DMS153 treated with DMSO at 0.1 percent for 48 hours (cell line): ENCODE measurements around the gene OTUD3.
A peak's percentile ranks its signal among the peaks of the same experiment; 100 is the strongest.
"Not testable (repeated sequence)": the region's sequence is repeated elsewhere in the genome, so short reads cannot be mapped to it uniquely, and the experiment has no call there.

Experiments used
- DNase-seq: peaks from one replicate; lab custom pipeline; 2025; ENCODE audit not compliant: unreplicated experiment; lab: John Stamatoyannopoulos, UW

Gene OTUD3

DNA sequence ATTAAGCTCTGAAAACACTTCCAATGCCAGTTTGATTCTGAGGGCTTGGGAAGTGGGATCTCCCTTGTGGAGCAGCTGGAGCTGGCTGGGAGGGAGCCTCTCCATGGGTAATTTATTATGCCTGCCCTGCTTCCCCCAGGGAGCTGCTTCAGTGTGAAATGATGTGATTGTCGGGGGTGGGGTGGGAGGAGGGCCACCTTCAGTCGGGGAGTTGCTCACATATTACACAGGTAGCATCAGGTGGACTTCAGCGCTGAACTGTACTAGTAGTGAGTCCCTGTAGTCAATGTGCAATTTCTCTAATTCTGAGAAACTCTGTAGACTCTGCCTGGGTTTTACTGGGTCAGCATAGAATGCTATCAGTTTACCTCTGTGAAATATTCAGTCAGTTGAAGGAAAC lies 28.5 kb downstream of the OTUD3 start:
- no peak for DNase-seq

DNA sequence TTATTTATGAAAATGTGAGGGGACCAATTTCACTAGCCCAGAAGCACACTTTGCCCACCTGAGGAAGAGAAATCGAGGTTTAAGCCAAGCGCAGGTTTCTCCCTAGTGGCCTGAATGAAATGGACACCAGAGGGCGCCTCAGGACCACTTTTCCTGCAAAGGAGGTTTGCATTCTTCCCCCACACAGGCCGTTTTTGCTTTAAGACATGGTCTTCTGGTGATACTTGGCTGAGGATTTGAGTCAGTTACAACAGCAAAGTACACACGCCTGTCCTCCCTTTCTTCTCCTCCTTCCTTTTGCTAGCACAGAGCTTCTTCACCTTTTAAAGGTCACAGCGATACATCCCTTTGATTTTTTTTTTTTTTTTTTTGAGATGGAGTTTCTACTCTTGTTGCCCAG lies 35.9 kb downstream of the OTUD3 start:
- peak; percentile 39 for DNase-seq

DNA sequence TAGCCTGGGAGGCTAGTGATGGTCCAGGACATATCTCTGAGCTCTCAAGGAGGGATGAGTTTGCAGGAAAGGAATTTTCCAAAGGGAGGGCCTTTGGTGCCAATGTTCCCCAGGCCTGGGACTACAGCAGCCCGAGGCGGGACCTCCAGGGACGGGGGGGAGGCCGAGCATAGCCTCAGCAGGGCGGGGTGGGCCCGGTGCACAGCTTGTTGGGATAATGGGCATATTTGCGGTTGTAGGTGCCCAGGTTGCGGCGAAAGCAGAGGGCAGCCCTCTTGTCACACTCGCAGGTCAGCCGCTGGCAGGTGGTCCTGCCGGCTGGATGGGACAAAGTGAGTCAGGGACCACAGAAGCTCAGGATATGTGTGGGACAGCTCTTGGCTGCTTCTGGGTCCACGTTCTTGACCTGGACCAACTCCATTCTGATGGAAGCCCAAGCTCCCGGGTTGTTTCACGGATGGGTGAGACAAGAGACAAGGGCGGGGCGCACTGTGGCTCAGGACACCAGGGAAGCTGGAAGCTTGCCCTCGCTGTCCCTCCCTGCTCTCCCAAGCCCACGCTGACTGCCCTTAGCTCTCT lies 38.0 kb downstream of the OTUD3 start:
- DNase-seq, result no peak

DNA sequence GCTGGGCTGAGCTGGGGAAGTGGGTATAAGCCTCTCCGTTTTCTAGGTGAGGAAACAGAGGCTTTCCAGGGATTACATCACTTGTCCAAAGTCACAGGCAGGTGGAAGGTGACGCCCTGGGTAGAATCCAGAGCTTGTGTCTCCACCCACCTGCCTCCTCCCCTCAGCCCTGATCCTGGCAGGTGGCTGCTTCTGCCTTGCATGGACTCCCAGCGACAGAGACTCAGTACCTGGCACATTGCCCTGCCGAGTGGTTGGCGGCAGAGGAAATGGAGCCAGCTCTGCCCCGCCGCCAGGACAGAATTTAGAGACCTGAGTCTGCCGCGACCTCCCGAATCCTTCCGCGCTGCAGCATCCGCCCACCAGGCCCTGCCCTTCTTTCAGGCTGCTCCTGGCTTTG lies 39.1 kb downstream of the OTUD3 start:
- peak; percentile 80 for DNase-seq

DNA sequence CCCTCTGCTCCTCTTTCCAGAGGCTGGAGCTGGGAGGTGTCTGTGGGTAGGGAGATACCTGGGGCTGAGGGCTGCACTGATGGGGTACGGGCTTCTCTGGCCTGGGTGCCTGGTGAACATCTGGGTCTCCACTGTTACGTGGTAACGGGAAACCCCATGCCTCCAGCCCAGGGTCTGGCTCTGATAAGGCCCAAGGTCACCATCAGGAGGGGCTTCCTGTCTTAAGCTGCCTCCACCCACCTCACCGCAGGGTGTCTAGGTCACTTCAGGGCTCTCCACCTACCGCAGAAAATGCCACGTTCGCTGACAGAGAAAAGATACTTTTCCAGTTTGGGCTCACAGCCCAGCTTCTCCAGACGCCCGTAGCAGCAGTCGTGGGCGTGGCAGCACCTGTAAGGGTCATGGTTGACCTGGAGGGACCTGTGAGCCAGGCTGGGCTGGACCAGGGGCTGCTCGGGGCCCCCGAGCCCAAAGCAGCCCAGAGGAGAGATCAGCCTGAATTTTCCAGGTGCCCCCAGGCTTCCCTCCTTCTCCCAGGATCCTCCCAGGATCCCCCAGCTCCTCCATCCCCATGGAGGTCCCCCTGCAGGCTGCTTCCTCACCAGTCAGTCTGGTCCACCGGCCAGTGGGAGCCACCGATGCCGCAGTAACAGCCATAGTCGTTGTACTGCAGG lies 40.0 kb downstream of the OTUD3 start:
- no peak for DNase-seq

DNA sequence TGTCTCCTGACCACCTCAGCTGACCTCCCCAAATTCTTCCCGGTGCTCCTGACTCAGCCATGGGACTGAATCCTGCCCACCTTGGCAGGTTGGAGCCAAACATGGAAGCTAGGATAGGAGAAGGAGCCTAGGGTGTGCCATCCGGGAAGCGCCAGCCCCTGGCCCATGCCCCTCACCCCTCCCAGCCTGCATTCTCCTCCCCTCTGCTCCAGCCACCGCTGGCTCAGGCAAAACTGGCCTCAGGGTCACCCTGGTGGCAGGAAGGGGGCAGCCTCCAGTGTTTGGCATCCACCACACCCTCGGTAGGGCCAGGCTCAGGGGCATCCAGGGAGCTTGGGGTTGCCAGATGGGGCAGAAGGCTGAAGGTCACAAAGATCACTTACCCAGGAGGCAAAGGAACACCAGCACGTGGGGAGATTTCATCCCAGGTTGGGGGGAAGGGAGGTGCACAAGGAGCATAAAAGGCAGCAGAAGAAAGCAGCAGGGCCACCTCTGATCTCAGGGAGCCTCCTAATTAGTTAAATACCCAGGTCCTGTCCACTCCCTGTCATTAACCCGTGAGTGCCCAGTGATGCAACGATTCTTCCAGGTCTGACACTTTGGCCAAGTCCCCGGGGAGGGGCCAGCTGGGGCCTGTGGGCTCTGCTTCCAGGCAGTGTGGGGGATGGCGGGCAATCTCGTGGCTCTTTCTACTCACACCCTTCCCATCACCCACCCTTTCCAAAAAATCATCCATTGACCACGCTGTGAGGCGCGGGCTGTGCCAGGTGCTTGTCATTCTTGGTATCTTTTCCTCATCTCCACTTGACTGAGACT lies 41.1 kb downstream of the OTUD3 start, which contains the start of gene PLA2G2E:
TSS of gene PLA2G2E (minus strand) at position 481 of the 816 bp plus-strand sequence. CDS start at position 423, 58 bp downstream.
- DNase-seq, result no peak

GRCh38 chr1:19923953-19924346 lies 41.8 kb downstream of the OTUD3 start:
- DNase-seq, result no peak

GRCh38 chr1:19925342-19926070 lies 43.3 kb downstream of the OTUD3 start:
- no peak for DNase-seq

DNA sequence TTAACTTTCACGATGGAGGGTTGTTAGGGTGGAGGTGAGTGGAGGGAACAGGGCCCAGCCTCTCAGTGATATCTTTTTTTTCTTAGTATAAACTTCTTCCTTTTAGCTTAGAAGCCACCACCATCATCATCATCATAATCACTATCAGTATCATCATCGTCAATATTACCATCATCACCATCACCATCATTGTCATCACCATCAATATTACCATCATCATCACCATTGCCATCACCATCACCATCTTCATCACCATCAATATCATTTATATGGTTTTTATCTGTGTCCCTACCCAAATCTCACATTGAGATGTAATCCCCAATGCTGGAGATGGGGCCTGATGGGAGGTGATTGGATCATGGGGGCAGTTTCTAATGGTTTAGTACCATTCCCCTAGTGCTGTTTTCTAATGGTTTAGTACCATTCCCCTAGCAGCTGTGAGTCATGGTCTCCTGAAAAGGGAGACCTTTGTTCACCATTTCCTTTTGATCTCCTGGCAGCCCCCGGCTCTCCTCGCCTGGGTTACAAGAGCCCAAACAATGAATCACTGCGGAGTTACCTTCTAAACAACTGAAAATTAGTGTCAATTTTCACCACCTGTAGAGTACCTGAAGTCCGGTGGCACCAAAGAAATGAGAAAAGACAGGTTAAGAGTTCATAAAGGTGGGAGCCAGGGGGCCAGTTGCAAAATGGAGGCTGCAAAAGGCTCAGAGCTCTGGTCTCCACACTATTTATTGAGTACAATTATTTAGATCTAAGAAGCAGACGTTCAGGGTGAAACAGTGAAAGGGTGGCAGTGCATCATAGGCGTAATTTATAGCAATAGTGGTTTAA lies 44.3 kb downstream of the OTUD3 start:
- no peak for DNase-seq

GRCh38 chr1:19927130-19927421 lies 44.9 kb downstream of the OTUD3 start:
- not testable (repeated sequence) for DNase-seq

DNA sequence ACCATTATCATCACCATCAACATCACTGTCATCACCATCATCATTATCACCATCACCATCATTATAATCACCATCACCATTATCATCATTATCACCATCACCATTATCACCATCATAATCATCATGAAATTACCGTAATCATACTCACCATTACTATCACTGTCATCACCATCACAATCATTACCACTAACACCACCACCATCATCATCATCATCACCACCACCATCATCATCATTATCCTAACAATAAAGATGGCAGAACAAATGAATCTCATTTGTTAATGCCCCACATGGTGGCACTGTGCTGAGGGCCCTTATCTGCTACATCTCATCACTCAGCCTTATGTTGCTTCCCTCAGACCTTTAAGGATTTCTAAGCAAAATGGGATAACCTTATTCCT lies 50.7 kb downstream of the OTUD3 start:
- no peak for DNase-seq

DNA sequence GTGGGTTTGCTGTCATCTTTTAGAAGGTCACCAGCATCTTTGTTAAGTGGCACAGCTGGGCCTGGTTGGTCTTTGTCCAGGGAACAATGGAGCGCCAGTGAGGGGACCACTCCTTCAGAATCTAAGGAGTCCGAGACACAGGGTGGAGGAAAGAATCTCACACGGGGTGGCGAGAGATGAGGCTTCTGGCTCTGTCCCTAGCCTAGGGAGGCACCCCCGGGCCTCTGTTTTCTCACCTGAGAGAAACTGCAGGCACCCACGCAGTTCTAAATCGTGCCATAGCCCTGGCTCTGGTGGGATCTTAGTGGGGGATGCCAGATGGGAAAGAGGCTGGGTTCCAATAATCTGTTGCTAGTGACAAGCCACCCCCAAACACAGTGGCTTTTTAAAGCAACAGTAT lies 52.1 kb downstream of the OTUD3 start:
- DNase-seq, result no peak

DNA sequence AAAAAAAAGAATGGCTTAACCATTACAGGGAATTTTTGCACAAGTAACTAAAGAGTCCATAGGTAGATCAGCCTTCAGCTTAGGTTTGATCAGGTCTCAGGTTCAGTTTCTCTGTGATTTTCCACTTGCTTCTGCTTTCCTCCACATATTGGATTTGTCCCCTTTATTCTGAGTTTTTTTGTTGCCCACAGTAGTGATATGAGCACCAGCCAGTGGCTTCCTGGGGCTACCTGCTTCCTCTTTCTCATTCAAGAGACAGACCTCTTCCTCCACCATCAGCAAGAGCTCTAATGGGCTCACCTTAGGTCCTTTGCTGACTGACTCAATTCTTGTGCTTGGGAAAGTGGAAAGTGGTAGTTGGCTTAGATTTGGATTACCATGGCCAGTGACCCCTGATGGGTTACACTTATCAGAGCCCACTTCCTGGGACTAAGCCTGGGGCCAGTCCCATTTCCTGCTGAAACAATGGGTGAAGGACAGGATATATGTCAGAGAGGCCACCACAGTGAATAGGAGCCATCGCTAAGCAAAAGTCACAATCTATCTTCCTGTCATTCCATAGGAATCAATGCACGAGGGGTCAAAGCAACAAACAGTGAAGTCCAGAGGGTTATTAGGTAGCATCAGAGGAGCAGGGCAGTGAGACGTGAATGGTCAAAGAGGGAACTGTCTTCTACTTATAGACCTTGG lies 54.0 kb downstream of the OTUD3 start:
- no peak for DNase-seq

- DNase-seq, result no peak
Measured at GRCh38 chr1:19938472-19938871, 56.3 kb downstream of the OTUD3 start.

GRCh38 chr1:19940486-19941205 lies 58.5 kb downstream of the OTUD3 start:
- no peak for DNase-seq

- no peak for DNase-seq
Measured at GRCh38 chr1:19941206-19941568, 59.0 kb downstream of the OTUD3 start.

DNA sequence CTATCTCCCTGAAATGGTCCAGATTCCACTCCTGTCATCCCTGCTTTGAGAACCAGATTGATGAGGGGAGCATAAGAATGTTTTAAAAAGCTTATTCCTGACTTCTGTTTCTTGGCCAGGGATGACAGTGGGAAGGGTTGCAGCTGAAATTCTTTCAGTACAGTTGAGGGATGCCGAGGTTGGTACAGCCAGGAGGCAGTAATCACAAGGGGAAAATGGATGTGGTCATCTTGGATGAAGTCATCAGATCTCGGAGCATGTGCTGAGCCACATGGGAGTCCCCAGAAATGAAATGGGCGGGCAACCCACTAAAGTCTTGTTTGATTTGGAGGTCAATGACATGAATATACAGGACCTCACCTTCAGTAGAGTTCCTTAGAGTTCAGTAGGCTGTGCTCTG lies 59.9 kb downstream of the OTUD3 start:
- no peak for DNase-seq

GRCh38 chr1:19942657-19943056 lies 60.5 kb downstream of the OTUD3 start:
- no peak for DNase-seq

- DNase-seq, result no peak
Measured at GRCh38 chr1:19945914-19946313, 63.7 kb downstream of the OTUD3 start.

DNA sequence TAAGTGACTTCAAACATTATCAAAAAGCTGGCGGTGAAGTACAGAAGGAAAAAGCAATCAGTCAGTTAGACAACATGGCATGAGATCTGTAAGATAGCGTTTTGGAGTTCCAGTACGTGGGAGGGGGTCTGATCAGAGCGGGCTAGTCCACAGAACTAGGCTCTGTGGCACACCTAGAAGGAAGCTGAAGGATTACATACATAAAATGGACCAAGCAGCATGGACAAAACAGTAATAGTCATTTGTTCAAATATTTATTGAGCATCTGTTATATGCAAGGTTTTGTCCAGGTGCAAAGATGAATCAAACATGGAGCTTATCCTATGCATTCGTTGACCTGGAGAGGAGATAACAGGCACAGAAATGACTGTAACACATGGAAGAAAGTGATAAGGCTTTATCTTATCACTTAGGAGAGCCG lies 64.1 kb downstream of the OTUD3 start:
- no peak for DNase-seq
